IMR-90 (cell line): ENCODE results near the gene NKX2-1. TPM values are rescaled to one million over a fixed set of nuclear protein-coding genes. Genes with fewer than 3 reads are reported as not detected.

ENCODE experiments used
- ATAC-seq: fragments of 200-7000 bp; cut with Tn5 transposase; 2 replicates; pipeline ENCODE4 v1.9.1; 2020; ENCODE audit warnings: low read depth, mild to moderate bottlenecking, moderate library complexity
- BruUV-seq: library from RNA; stranded (reverse); fragments of 400-500 nt; replicated peaks from 2 replicates; lab custom pipeline; 2021; lab: Mats Ljungman, UMichigan
- CTCF ChIA-PET: fragments of 300-600 bp; formaldehyde crosslinking; extraction: SDS; loops from one replicate; lab custom pipeline; 2021; ENCODE audit warnings: antibody characterized with exemption; lab: Yijun Ruan, JAX
- POLR2A ChIA-PET: fragments of 300-600 bp; sonication (Branson Sonifier 250); formaldehyde crosslinking; loops from one replicate; lab custom pipeline; 2022; ENCODE audit warnings: antibody characterized with exemption; ENCODE audit not compliant: unreplicated experiment; lab: Charles Lee
- DNase-seq: peaks from one replicate; pipeline ENCODE4 v3.0.0; 2013
- H2AFZ ChIP-seq: replicated peaks from 2 replicates; pipeline ENCODE3; 2013; ENCODE audit warnings: low read length, mild to moderate bottlenecking; ENCODE audit not compliant: poor library complexity
- H2AK5ac ChIP-seq: 2 replicates; pipeline ENCODE4 v1.6.1; 2013; ENCODE audit warnings: low read depth, low read length, inconsistent platforms
- H2AK9ac ChIP-seq: replicated peaks from 2 replicates; pipeline ENCODE3; 2013; ENCODE audit warnings: mild to moderate bottlenecking, low read depth, low read length, moderate library complexity; ENCODE audit not compliant: poor library complexity
- H2BK120ac ChIP-seq: 2 replicates; pipeline ENCODE4 v1.6.1; 2013; ENCODE audit warnings: low read depth, low read length, inconsistent platforms
- H2BK15ac ChIP-seq: 3 replicates; pipeline ENCODE4 v1.6.1; 2013; ENCODE audit warnings: low read depth, low read length, inconsistent platforms
- H2BK20ac ChIP-seq: 2 replicates; pipeline ENCODE4 v1.6.1; 2013; ENCODE audit warnings: low read depth, mild to moderate bottlenecking, inconsistent platforms, low read length, moderate library complexity
- H2BK5ac ChIP-seq: 2 replicates; pipeline ENCODE4 v1.6.1; 2013; ENCODE audit warnings: mild to moderate bottlenecking, low read depth, low read length, inconsistent platforms; ENCODE audit not compliant: poor library complexity, severe bottlenecking
- H3K14ac ChIP-seq: replicated peaks from 2 replicates; pipeline ENCODE4 v1.6.1; 2013; ENCODE audit warnings: low read depth, low read length, inconsistent platforms
- H3K18ac ChIP-seq: 2 replicates; pipeline ENCODE4 v1.6.1; 2013; ENCODE audit warnings: low read depth, low read length, control low read depth
- H3K23ac ChIP-seq: 2 replicates; pipeline ENCODE4 v1.6.1; 2013; ENCODE audit warnings: low read depth, low read length, inconsistent platforms
- H3K27ac ChIP-seq: 2 replicates; pipeline ENCODE4 v1.5.1; 2013; ENCODE audit warnings: mild to moderate bottlenecking, control low read depth, low read length; ENCODE audit not compliant: insufficient read depth
- H3K27me3 ChIP-seq: 2 replicates; pipeline ENCODE4 v1.6.1; 2013; ENCODE audit warnings: low read length; ENCODE audit not compliant: control insufficient read depth, insufficient read depth
- H3K36me3 ChIP-seq: 2 replicates; pipeline ENCODE4 v1.6.1; 2013; ENCODE audit warnings: low read length, mixed read lengths; ENCODE audit not compliant: control insufficient read depth, insufficient read depth
- H3K4ac ChIP-seq: 2 replicates; pipeline ENCODE4 v1.6.1; 2013; ENCODE audit warnings: low read depth, low read length, inconsistent platforms
- H3K4me1 ChIP-seq: 2 replicates; pipeline ENCODE4 v1.6.1; 2013; ENCODE audit warnings: low read length, mixed read lengths; ENCODE audit not compliant: control insufficient read depth, insufficient read depth
- H3K4me2 ChIP-seq: 2 replicates; pipeline ENCODE4 v1.6.1; 2013; ENCODE audit warnings: low read depth, mild to moderate bottlenecking, control low read depth, low read length, moderate library complexity
- H3K4me3 ChIP-seq: 2 replicates; pipeline ENCODE4 v1.5.1; 2013; ENCODE audit warnings: low read depth, mild to moderate bottlenecking, control low read depth, low read length, moderate library complexity; ENCODE audit not compliant: insufficient read depth
- H3K56ac ChIP-seq: 2 replicates; pipeline ENCODE4 v1.6.1; 2013; ENCODE audit warnings: low read length, inconsistent platforms; ENCODE audit not compliant: insufficient read depth; ENCODE audit errors: extremely low read depth
- H3K79me1 ChIP-seq, 2 experiments: 2 replicates each; pipeline ENCODE4 v1.6.1; 2013; ENCODE audit warnings: low read length in 2 of 2, inconsistent platforms in 1 of 2, low read depth in 1 of 2
- H3K9ac ChIP-seq: 2 replicates; pipeline ENCODE4 v1.6.1; 2013; ENCODE audit warnings: low read depth, low read length, control low read depth
- H3K9me1 ChIP-seq: 2 replicates; pipeline ENCODE4 v1.6.1; 2013; ENCODE audit warnings: low read length, inconsistent platforms; ENCODE audit not compliant: insufficient read depth
- H3K9me3 ChIP-seq: 2 replicates; pipeline ENCODE4 v1.6.1; 2013; ENCODE audit warnings: low read length; ENCODE audit not compliant: control insufficient read depth, insufficient read depth
- H4K20me1 ChIP-seq: 2 replicates; pipeline ENCODE4 v1.6.1; 2013; ENCODE audit warnings: low read length, inconsistent platforms; ENCODE audit not compliant: insufficient read depth
- H4K5ac ChIP-seq: 2 replicates; pipeline ENCODE4 v1.6.1; 2013; ENCODE audit warnings: mild to moderate bottlenecking, low read depth, low read length, control low read depth
- H4K8ac ChIP-seq, 2 experiments: 2 replicates each; pipeline ENCODE4 v1.6.1; 2013; ENCODE audit warnings: low read depth in 2 of 2, low read length in 2 of 2, control low read depth in 1 of 2, inconsistent platforms in 1 of 2
- H4K91ac ChIP-seq: 2 replicates; pipeline ENCODE4 v1.6.1; 2013; ENCODE audit warnings: low read depth, low read length, inconsistent platforms; ENCODE audit not compliant: insufficient read depth
- BHLHE40 ChIP-seq: fragments of 150-350 bp; IDR thresholded peaks from 2 replicates; pipeline ENCODE4 v1.6.1; 2016; ENCODE audit warnings: mild to moderate bottlenecking, low read depth, low read length
- CEBPB ChIP-seq: IDR thresholded peaks from 2 replicates; pipeline ENCODE4 v1.6.1; 2012; ENCODE audit warnings: low read depth, low read length, improper control_type of control experiment
- CHD1 ChIP-seq: IDR thresholded peaks from 2 replicates; pipeline ENCODE4 v1.6.1; 2012; ENCODE audit warnings: low read depth, low read length, improper control_type of control experiment
- ELK1 ChIP-seq: fragments of 150-350 bp; IDR thresholded peaks from 2 replicates; pipeline ENCODE4 v1.6.1; 2016; ENCODE audit warnings: low read depth, mild to moderate bottlenecking, low read length, moderate library complexity, borderline replicate concordance
- FOS ChIP-seq: fragments of 150-350 bp; IDR thresholded peaks from 2 replicates; pipeline ENCODE4 v1.6.1; 2016; ENCODE audit warnings: low read depth, low read length
- MAFK ChIP-seq: IDR thresholded peaks from 2 replicates; pipeline ENCODE4 v1.6.1; 2012; ENCODE audit warnings: low read depth, low read length, improper control_type of control experiment
- MAZ ChIP-seq: IDR thresholded peaks from 2 replicates; pipeline ENCODE4 v1.6.1; 2012; ENCODE audit warnings: low read depth, mild to moderate bottlenecking, low read length, improper control_type of control experiment, moderate library complexity, borderline replicate concordance
- MXI1 ChIP-seq: IDR thresholded peaks from 2 replicates; pipeline ENCODE4 v1.6.1; 2012; ENCODE audit warnings: low read depth, mild to moderate bottlenecking, low read length, moderate library complexity, borderline replicate concordance
- NFE2L2 ChIP-seq: fragments of 150-350 bp; IDR thresholded peaks from 2 replicates; pipeline ENCODE4 v1.6.1; 2016; ENCODE audit warnings: low read depth, mild to moderate bottlenecking, low read length
- POLR2A ChIP-seq: IDR thresholded peaks from 2 replicates; pipeline ENCODE4 v1.6.1; 2012; ENCODE audit warnings: mild to moderate bottlenecking, low read depth, low read length
- RAD21 ChIP-seq: IDR thresholded peaks from 2 replicates; pipeline ENCODE4 v1.6.1; 2012; ENCODE audit warnings: low read length, improper control_type of control experiment
- RCOR1 ChIP-seq: IDR thresholded peaks from 2 replicates; pipeline ENCODE4 v1.6.1; 2012; ENCODE audit warnings: mild to moderate bottlenecking, low read length, improper control_type of control experiment; ENCODE audit not compliant: insufficient replicate concordance
- RFX5 ChIP-seq: IDR thresholded peaks from 2 replicates; pipeline ENCODE4 v1.8.0; 2012; ENCODE audit warnings: low read depth, mild to moderate bottlenecking, low read length, moderate library complexity
- SMC3 ChIP-seq: fragments of 150-350 bp; IDR thresholded peaks from 2 replicates; pipeline ENCODE4 v1.6.1; 2016; ENCODE audit warnings: low read depth, mild to moderate bottlenecking, antibody characterized with exemption, low read length, moderate library complexity
- USF2 ChIP-seq: fragments of 150-350 bp; IDR thresholded peaks from 2 replicates; pipeline ENCODE4 v1.6.1; 2017; ENCODE audit warnings: mild to moderate bottlenecking, antibody characterized with exemption, low read length, low read depth
- WGBS, 2 experiments: methylation state at CpG; one replicate each; pipeline versions ENCODE4 v1.1.5 to v1.1.7; 2013; ENCODE audit warnings: missing lambda C conversion rate in 2 of 2; ENCODE audit not compliant: insufficient read length in 1 of 2; ENCODE audit errors: extremely low coverage in 2 of 2; 5-methylcytosine and 5-hydroxymethylcytosine counted together
- dilution Hi-C: fragments of 300-500 bp; cut with HindIII; formaldehyde crosslinking; loops from one replicate; pipeline ENCODE4 v1.14.3; 2018; ENCODE audit warnings: low sequenced_read_pairs; ENCODE audit not compliant: unreplicated experiment
- in situ Hi-C: fragments of 300-500 bp; cut with MboI; formaldehyde crosslinking; loops from 3 replicates; pipeline ENCODE4 v1.14.3; 2019; ENCODE audit warnings: low sequenced_read_pairs, inconsistent platforms, mixed read lengths
- intact Hi-C: fragments of 100-400 bp; cut with micrococcal nuclease; formaldehyde crosslinking; loops from 2 replicates; pipeline ENCODE4 v1.10.0; 2022
- polyA plus RNA-seq, 3 experiments: library from polyadenylated mRNA; depleted of rRNA; stranded (reverse); fragments of >200 nt; gene quantifications; 2 replicates each; pipeline ENCODE4 v1.2.3, GENCODE V29; 2012; ENCODE audit warnings: low replicate concordance in 1 of 3
- total RNA-seq: library from RNA; depleted of rRNA; stranded (reverse); fragments of >200 nt; gene quantifications from 2 replicates; pipeline ENCODE4 v1.2.3, GENCODE V29; 2012

Gene NKX2-1
- total and polyA plus RNA-seq, 2 of the 4 experiments (the other 2 are of a cell fraction), result not detected

- Histone ChIP-seq H3K23ac (no peak overlapping the region), H2AFZ (no peak overlapping the region), H3K79me1 (no peaks in the 10 kb centered on the region), H2AK5ac (no peak overlapping the region), H3K56ac (no peak overlapping the region), H3K27me3 (peaks cover 96% of the 10 kb centered on the region), H4K20me1 (no peaks in the 10 kb centered on the region), H3K36me3 (no peaks in the 10 kb centered on the region), H4K5ac (no peak overlapping the region), H3K4ac (no peak overlapping the region), H3K4me2 (no peak overlapping the region), H3K27ac (no peak overlapping the region), H3K18ac (no peak overlapping the region), H2AK9ac (no peak overlapping the region), H3K9me3 (peaks cover 10% of the 10 kb centered on the region; the same call in 1 of the 2 replicates), H3K4me1 (peaks cover 2% of the 10 kb centered on the region; the same call in 1 of the 2 replicates), H3K4me3 (no peak overlapping the region), H3K9ac (no peak overlapping the region), H2BK120ac (no peak overlapping the region), H3K9me1 (no peaks in the 10 kb centered on the region), H3K14ac (no peak overlapping the region), H4K8ac (no peak overlapping the region), H4K91ac (no peak overlapping the region), H2BK20ac (no peak overlapping the region), H2BK15ac (no peak overlapping the region), H2BK5ac (no peak overlapping the region)
- ChIA-PET POLR2A (no interaction called here), CTCF (no interaction called here)
- in situ Hi-C loops, result no loop called here
- DNase-seq (no peak), ATAC-seq (no peak)
- 1% methylated on average over 42 of the region's 87 CpGs; no CpG with 5 or more reads in 1 of the 2 experiments for WGBS, 2 experiments
- dilution Hi-C loops, result no loop called here
- BruUV-seq, result no TSS peak
- intact Hi-C loops, result no loop called here
- no peak for TF ChIP-seq NFE2L2
- no peak for TF ChIP-seq BHLHE40
- TF ChIP-seq CEBPB, result no peak
- no peak for TF ChIP-seq POLR2A
- no peak for TF ChIP-seq RAD21
- TF ChIP-seq MAFK, result no peak
- TF ChIP-seq SMC3, result no peak
- TF ChIP-seq CHD1, result no peak
- no peak for TF ChIP-seq MXI1
- no peak for TF ChIP-seq USF2
- no peak for TF ChIP-seq ELK1
- TF ChIP-seq FOS, result no peak
- TF ChIP-seq RCOR1, result no peak
- no peak for TF ChIP-seq RFX5
- no peak for TF ChIP-seq MAZ
Observed at GRCh38 chr14:36517242-36518030, 2.6 kb downstream of the NKX2-1 start.
